Endothelial cell of umbilical vein (primary cell): ENCODE results near the gene MAGI1. TPM values are rescaled to one million over a fixed set of nuclear protein-coding genes. Genes with fewer than 3 reads are reported as not detected.

ENCODE experiments used
- BruUV-seq: library from RNA; stranded (reverse); fragments of 400-500 nt; replicated peaks from 2 replicates; lab custom pipeline; 2021; lab: Mats Ljungman, UMichigan
- CTCF ChIA-PET: fragments of 300-600, 350-600 bp; sonication (Branson Sonifier 250); formaldehyde crosslinking; loops from one replicate; lab custom pipeline; 2021; ENCODE audit warnings: antibody characterized with exemption, inconsistent platforms; lab: Charles Lee
- POLR2A ChIA-PET: fragments of 300-600, 350-600 bp; sonication (Branson Sonifier 250); formaldehyde crosslinking; loops from one replicate; lab custom pipeline; 2021; ENCODE audit warnings: antibody characterized with exemption, inconsistent platforms; lab: Charles Lee
- DNase-seq: peaks from one replicate; pipeline ENCODE4 v3.0.0-alpha.2; 2011; ENCODE audit warnings: low read depth, low spot score
- FAIRE-seq: peaks from 2 replicates; lab custom pipeline; 2011; peaks lifted over from hg19 to GRCh38; lab: Jason Lieb, UNC
- H2AFZ ChIP-seq: 2 replicates; pipeline ENCODE4 v1.6.0; 2012; ENCODE audit warnings: low read depth, low read length, control low read depth, inconsistent platforms
- H3K27ac ChIP-seq: 2 replicates; pipeline ENCODE4 v1.5.1; 2011; ENCODE audit warnings: low read depth, mild to moderate bottlenecking, control low read depth, low read length, moderate library complexity; ENCODE audit not compliant: insufficient read depth
- H3K27me3 ChIP-seq, 2 experiments: 2 replicates each; pipeline versions ENCODE4 v1.6.0 to v1.6.1; 2011; ENCODE audit warnings: low read length in 2 of 2, mixed read lengths in 1 of 2; ENCODE audit not compliant: control insufficient read depth in 2 of 2, insufficient read depth in 2 of 2
- H3K36me3 ChIP-seq, 2 experiments: 2 replicates in 1 of 2; 3 replicates in 1 of 2; pipeline ENCODE4 v1.5.1; 2011; ENCODE audit warnings: low read length in 2 of 2, mild to moderate bottlenecking in 1 of 2, moderate library complexity in 1 of 2; ENCODE audit not compliant: control insufficient read depth in 2 of 2, insufficient read depth in 2 of 2; ENCODE audit errors: extremely low read depth in 1 of 2
- H3K4me1 ChIP-seq: 3 replicates; pipeline ENCODE4 v1.5.1; 2011; ENCODE audit warnings: mild to moderate bottlenecking, low read length; ENCODE audit not compliant: control insufficient read depth, insufficient read depth; ENCODE audit errors: extremely low read depth
- H3K4me2 ChIP-seq: 2 replicates; pipeline ENCODE4 v1.6.1; 2011; ENCODE audit warnings: low read length, control low read depth, mixed read lengths; ENCODE audit not compliant: insufficient read depth
- H3K4me3 ChIP-seq, 3 experiments: fragments of 200-600 bp in 1 of 3; sonication (generic), shearing (Covaris generic) in 1 of 3; replicated peaks in 1 of 3; 2 replicates each; pipeline ENCODE4 v1.5.1; 2011 to 2016; ENCODE audit warnings: control low read depth in 3 of 3, low read length in 3 of 3, mild to moderate bottlenecking in 2 of 3, inconsistent platforms in 1 of 3, low read depth in 1 of 3, moderate library complexity in 1 of 3; ENCODE audit not compliant: insufficient read depth in 1 of 3
- H3K79me2 ChIP-seq: 2 replicates; pipeline ENCODE4 v1.6.0; 2012; ENCODE audit warnings: low read length, inconsistent platforms; ENCODE audit not compliant: control insufficient read depth, insufficient read depth
- H3K9ac ChIP-seq: replicated peaks from 2 replicates; pipeline ENCODE3; 2011; ENCODE audit warnings: low read length, control low read depth; ENCODE audit not compliant: insufficient read depth; ENCODE audit errors: extremely low read depth
- H3K9me1 ChIP-seq: replicated peaks from 3 replicates; pipeline ENCODE4 v1.6.0; 2011; ENCODE audit warnings: mild to moderate bottlenecking, low read length; ENCODE audit not compliant: control insufficient read depth, insufficient read depth; ENCODE audit errors: extremely low read depth
- H3K9me3 ChIP-seq: replicated peaks from 2 replicates; pipeline ENCODE4 v1.5.1; 2012; ENCODE audit warnings: low read length, inconsistent platforms; ENCODE audit not compliant: control insufficient read depth, insufficient read depth
- H4K20me1 ChIP-seq: replicated peaks from 2 replicates; pipeline ENCODE3; 2011; ENCODE audit warnings: mild to moderate bottlenecking, low read length; ENCODE audit not compliant: control insufficient read depth, insufficient read depth; ENCODE audit errors: extremely low read depth
- CTCF ChIP-seq, 2 donors: IDR thresholded peaks; 1 replicate in 1 of 2; 2 replicates in 1 of 2; pipeline ENCODE4 v1.5.1; 2011; ENCODE audit warnings: low read length in 2 of 2, mild to moderate bottlenecking in 2 of 2, moderate library complexity in 2 of 2, control low read depth in 1 of 2, inconsistent platforms in 1 of 2, low read depth in 1 of 2; ENCODE audit not compliant: insufficient read depth in 1 of 2; ENCODE audit errors: extremely low read depth in 1 of 2
- EZH2 ChIP-seq: IDR thresholded peaks from 2 replicates; pipeline ENCODE4 v1.6.1; 2012; ENCODE audit warnings: borderline replicate concordance, low read depth, mild to moderate bottlenecking, moderate library complexity, low read length, inconsistent platforms; ENCODE audit not compliant: severe bottlenecking
- FOS ChIP-seq: IDR thresholded peaks from 2 replicates; pipeline ENCODE4 v1.6.1; 2011; ENCODE audit warnings: mild to moderate bottlenecking, low read length, moderate library complexity, borderline replicate concordance; ENCODE audit not compliant: insufficient read depth
- GATA2 ChIP-seq: IDR thresholded peaks from 2 replicates; pipeline ENCODE4 v1.7.0; 2011; ENCODE audit warnings: low read depth, mild to moderate bottlenecking, moderate library complexity, mixed read lengths, low read length; ENCODE audit not compliant: insufficient read length, insufficient read depth
- MAX ChIP-seq: IDR thresholded peaks from 2 replicates; pipeline ENCODE4 v1.6.1; 2011; ENCODE audit not compliant: insufficient read depth, insufficient read length
- POLR2A ChIP-seq: IDR thresholded peaks from 2 replicates; pipeline ENCODE4 v1.6.1; 2012; ENCODE audit warnings: low read depth, mild to moderate bottlenecking, control low read depth, low read length
- POLR2AphosphoS5 ChIP-seq: IDR thresholded peaks from 2 replicates; pipeline ENCODE4 v1.6.1; 2012; ENCODE audit warnings: low read depth, mild to moderate bottlenecking, control low read depth, low read length, moderate library complexity; ENCODE audit not compliant: insufficient read depth
- dilution Hi-C: fragments of 300-500 bp; cut with MboI; formaldehyde crosslinking; loops from one replicate; pipeline ENCODE4 v1.15.0; 2019; ENCODE audit warnings: low sequenced_read_pairs; ENCODE audit not compliant: extremely low pct_ligation_motif_present
- intact Hi-C: fragments of 100-400 bp; cut with micrococcal nuclease; formaldehyde crosslinking; loops from one replicate; pipeline ENCODE4 v1.10.0; 2022
- polyA plus RNA-seq, 4 experiments: library from polyadenylated mRNA; depleted of rRNA in 3 of 4; stranded (reverse) in 3 of 4; unstranded in 1 of 4; fragments of >200 nt; gene quantifications; 2 replicates each; pipeline versions ENCODE4 v1.2.1 to v1.2.3, GENCODE V29; 2011 to 2012; ENCODE audit warnings: missing spikeins in 1 of 4
- total RNA-seq: library from RNA; stranded (reverse); gene quantifications from 2 replicates; pipeline ENCODE4 v1.2.3, GENCODE V29; 2021

The MAGI1 gene
- total and polyA plus RNA-seq, 2 donors (not counting 3 experiments of a cell fraction or from before 2014, with no cell fraction given): 10.1 to 47.9 TPM

GRCh38 chr3:65523878-65524277 is 514.8 kb downstream of the MAGI1 start:
- no peak overlapping the region for H3K27ac ChIP-seq
- H3K36me3 ChIP-seq: no peaks in the 10 kb centered on the region
- CTCF ChIA-PET: no interaction called here
- no peak overlapping the region for H3K4me3 ChIP-seq
- dilution Hi-C loops (no loop called here), intact Hi-C loops (no loop called here)
- no peak overlapping the region for H2AFZ ChIP-seq
- H3K79me2 ChIP-seq: no peaks in the 10 kb centered on the region
- no TSS peak for BruUV-seq
- no peak overlapping the region for H3K9ac ChIP-seq
- TF ChIP-seq CTCF (IDR thresholded peaks at IDR 0.05; ENCODE audit: extremely low read depth in 1 of 2, insufficient read depth in 1 of 2, low read depth in 1 of 2, low read length in 2 of 2) (no peak), POLR2AphosphoS5 (no peak), FOS (no peak), EZH2 (no peak)
- no peak for FAIRE-seq
- H3K9me3 ChIP-seq: no peaks in the 10 kb centered on the region
- DNase-seq: no peak
- H4K20me1 ChIP-seq: peaks cover 4% of the 10 kb centered on the region
- H3K4me1 ChIP-seq: no peaks in the 10 kb centered on the region
- H3K9me1 ChIP-seq: no peaks in the 10 kb centered on the region
- no peaks in the 10 kb centered on the region for H3K27me3 ChIP-seq
- POLR2A ChIA-PET: no interaction called here
- no peak overlapping the region for H3K4me2 ChIP-seq

GRCh38 chr3:65521032-65521431 is 517.7 kb downstream of the MAGI1 start:
- ChIA-PET CTCF (interaction anchor here (0.9 kb wide), 1 partner anchor 12 kb away, joined by 3 read pairs; no protein-coding TSS in a partner anchor), POLR2A (interaction anchor here (0.6 kb wide), 1 partner anchor 828 kb away, joined by 3 read pairs; no protein-coding TSS in a partner anchor)
- intact Hi-C loops (no loop called here), dilution Hi-C loops (no loop called here)
- no peak overlapping the region for H3K9ac ChIP-seq
- no peaks in the 10 kb centered on the region for H3K27me3 ChIP-seq
- no peaks in the 10 kb centered on the region for H3K9me3 ChIP-seq
- no peaks in the 10 kb centered on the region for H3K4me1 ChIP-seq
- BruUV-seq: no TSS peak
- H3K79me2 ChIP-seq: no peaks in the 10 kb centered on the region
- no peak overlapping the region for H3K27ac ChIP-seq
- no peak for TF ChIP-seq POLR2A
- TF ChIP-seq MAX: no peak
- no peak for TF ChIP-seq EZH2
- TF ChIP-seq CTCF (IDR thresholded peaks at IDR 0.05; ENCODE audit: extremely low read depth in 1 of 2, insufficient read depth in 1 of 2, low read depth in 1 of 2, low read length in 2 of 2): no peak
- TF ChIP-seq GATA2: no peak
- no peak overlapping the region for H3K4me3 ChIP-seq
- DNase-seq (no peak), FAIRE-seq (no peak)
- no peaks in the 10 kb centered on the region for H3K9me1 ChIP-seq
- H4K20me1 ChIP-seq: peaks cover 5% of the 10 kb centered on the region
- no peaks in the 10 kb centered on the region for H3K36me3 ChIP-seq
- no peak overlapping the region for H2AFZ ChIP-seq
- no peak overlapping the region for H3K4me2 ChIP-seq
